A549 treated with AZD9567 at 1 μM for 4 hours (cell line): Measurements from ENCODE around the gene AKR1C2. TPM values are rescaled to one million over a fixed set of nuclear protein-coding genes. Genes with fewer than 3 reads are reported as not detected.

Source experiments
- total RNA-seq: library from RNA; stranded (reverse); fragments of 200-300 nt; extraction: Qiagen RNA extraction; gene quantifications from 5 replicates; pipeline ENCODE4 v1.2.3, GENCODE V29; 2022; ENCODE audit not compliant: insufficient read depth

The AKR1C2 gene
- 3,087 to 4,133 TPM (median 3,375 TPM) in 5 replicates for total RNA-seq

DNA sequence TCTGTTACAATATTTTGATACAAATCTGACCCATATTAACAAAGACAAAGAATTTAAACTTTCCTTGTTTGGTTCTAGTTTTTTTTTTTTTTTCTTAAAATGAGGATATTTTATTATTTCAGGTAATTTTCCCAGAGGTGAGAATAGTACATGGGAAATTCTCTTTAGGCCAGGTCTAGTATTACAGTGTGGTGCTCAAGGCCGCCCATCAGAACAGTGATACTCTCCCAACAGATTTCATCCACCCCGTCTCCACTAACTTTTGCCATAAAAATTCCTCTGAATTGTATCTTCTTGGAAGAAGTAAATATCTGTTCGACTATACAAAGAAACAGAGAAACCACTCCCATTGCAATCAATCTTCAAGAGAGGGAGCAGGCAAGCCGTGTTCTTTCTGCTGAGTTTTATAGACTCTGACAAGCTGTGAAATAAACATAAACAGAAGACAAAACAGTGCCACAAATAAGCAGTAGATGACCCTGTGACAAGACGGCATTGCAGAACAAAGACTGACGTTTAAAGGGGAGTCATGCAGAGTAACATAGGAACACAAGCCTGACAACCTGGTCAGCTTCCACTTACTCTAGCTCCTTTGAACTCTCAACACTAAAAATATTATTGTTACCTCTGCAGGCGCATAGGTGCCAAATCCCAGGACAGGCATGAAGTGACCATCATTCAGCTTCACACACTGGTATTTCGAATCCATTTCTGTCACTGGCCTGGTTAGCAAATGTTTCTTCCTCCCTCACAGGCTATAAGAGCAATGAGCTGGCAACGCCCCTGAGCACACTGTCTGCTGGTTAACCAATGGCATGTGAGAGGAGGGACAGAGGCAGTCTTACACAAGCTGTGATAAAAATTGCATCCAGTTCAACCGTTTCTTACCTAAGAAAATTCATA lies at the start of gene AKR1C2:
AKR1C2 (minus strand) TSS at position 731 of the 903 bp plus-strand sequence; CDS start at position 709, 22 bp downstream.

DNA sequence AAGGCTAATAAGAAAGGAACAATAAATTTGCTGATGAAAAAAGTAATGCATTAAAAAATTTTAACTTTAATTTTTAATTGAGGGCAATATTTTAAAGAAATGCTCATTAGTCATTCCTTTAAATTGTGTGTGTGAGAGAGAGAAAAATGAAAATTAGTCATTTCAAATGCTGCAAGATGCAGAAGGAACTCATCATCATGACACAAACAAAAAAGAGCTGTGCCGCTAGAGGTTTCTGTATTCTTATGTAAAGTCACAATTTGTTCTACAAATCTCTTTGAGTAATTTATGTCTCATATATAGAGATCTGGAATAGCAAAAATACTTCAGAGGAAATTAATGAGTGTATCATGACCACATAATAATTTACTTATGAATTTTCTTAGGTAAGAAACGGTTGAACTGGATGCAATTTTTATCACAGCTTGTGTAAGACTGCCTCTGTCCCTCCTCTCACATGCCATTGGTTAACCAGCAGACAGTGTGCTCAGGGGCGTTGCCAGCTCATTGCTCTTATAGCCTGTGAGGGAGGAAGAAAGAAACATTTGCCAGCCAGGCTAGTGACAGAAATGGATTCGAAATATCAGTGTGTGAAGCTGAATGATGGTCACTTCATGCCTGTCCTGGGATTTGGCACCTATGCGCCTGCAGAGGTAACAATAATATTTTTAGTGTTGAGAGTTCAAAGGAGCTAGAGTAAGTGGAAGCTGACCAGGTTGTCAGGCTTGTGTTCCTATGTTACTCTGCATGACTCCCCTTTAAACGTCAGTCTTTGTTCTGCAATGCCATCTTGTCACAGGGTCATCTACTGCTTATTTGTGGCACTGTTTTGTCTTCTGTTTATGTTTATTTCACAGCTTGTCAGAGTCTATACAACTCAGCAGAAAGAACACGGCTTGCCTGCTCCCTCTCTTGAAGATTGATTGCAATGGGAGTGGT lies 40.5 kb downstream of the AKR1C2 start, which contains the start of gene AKR1C1:
AKR1C1 (plus strand) TSS at position 540 of the 939 bp plus-strand sequence; CDS start at position 570, 30 bp downstream.

Other genes with a start within 250 kb of the AKR1C2 start
- 5.6 to 10.8 TPM (median 6.6 TPM) in 5 replicates for gene AKR1E2, start 177.7 kb downstream of the AKR1C2 start, total RNA-seq
- 469 to 596 TPM (median 558 TPM) in 5 replicates for gene AKR1C1, start 40.4 kb downstream of the AKR1C2 start, total RNA-seq
- gene AKR1C3, start 90.6 kb upstream of the AKR1C2 start, total RNA-seq = 1,050 to 1,184 TPM (median 1,129 TPM) in 5 replicates
- 0.10 to 0.14 TPM (median 0.12 TPM) in 4 of 5 replicates, not detected in the other for gene AKR1C8, start 181.3 kb upstream of the AKR1C2 start, total RNA-seq
- 0.17 to 0.41 TPM (median 0.27 TPM) in 4 of 5 replicates, not detected in the other for gene AKR1C4, start 193.0 kb upstream of the AKR1C2 start, total RNA-seq